Measurements from ENCODE around the gene B4GALNT1. TPM values are rescaled to one million over a fixed set of nuclear protein-coding genes. Genes with fewer than 3 reads are reported as not detected.
"Not testable (repeated sequence)": the region's sequence is repeated elsewhere in the genome, so short reads cannot be mapped to it uniquely, and the experiment has no call there.

The B4GALNT1 gene
- total RNA-seq: 0.14 and 0.69 TPM in 2 replicates

DNA sequence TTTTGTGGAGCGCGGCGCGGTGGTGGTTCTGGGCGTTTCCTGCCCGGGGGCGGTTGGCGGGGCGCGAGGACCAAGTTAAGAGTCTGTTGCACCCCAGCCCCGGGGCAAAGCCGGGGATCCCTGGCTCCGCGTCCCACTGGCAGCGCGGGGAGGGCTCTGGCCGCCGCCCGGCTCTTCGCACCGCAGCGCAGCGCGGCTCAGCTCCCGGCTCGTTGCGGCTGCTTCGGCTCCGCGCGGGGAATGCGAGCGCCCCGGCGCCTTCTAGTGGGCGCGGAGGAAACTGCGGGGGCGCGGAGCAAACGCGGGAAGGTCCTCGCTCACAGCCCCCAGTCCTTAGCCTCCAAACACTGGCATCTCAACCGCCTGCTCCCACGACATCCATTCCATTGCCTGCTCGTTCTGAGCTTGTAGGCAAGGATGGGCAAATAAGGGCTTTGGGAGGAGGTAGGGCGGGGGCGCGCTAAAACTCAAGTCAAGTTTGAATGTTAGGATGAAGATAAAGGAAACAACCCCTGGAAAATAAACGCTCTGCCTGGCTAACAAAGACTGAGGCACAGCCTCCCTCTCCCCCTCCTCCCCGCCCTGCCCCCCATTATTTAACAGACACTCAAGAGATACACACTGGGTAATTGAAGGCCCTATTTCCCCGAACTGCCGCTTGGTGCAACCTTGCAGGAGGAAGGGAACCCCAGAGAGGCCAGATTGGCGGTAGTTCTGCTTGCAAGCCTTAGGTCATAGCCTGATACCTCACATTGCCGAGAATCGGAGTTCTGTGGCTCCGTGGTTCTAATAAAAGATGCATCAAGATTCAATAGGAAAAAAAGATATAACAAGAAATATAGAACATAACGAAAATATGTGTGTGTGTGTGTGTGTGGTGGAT lies at the start of gene B4GALNT1:
TSS of gene B4GALNT1 (minus strand) at position 244 of the 883 bp plus-strand sequence. CDS start 1,069 bp downstream, outside the sequence.
- H3K4me3 ChIP-seq (ENCODE audit: low read depth, low read length): peak within 1 kb of the TSS; percentile 46
- no peak for DNase-seq (ENCODE audit: low read depth)
- peak; percentile 72 for TF ChIP-seq CTCF (conservative IDR thresholded peaks at IDR 0.05; ENCODE audit: low read depth, low read length)

- no peak overlapping the region for H3K4me3 ChIP-seq (ENCODE audit: low read depth, low read length)
- no peak for TF ChIP-seq CTCF (conservative IDR thresholded peaks at IDR 0.05; ENCODE audit: low read depth, low read length)
- DNase-seq (ENCODE audit: low read depth): no peak
Observed at GRCh38 chr12:57679697-57680096, 46.7 kb upstream of the B4GALNT1 start.

- DNase-seq (ENCODE audit: low read depth); H3K4me3 ChIP-seq (ENCODE audit: low read depth, low read length): not testable (repeated sequence)
Observed at GRCh38 chr12:57677947-57678346, 44.9 kb upstream of the B4GALNT1 start.

GRCh38 chr12:57674691-57675090 lies 41.7 kb upstream of the B4GALNT1 start:
- no peak overlapping the region for H3K4me3 ChIP-seq (ENCODE audit: low read depth, low read length)
- no peak for TF ChIP-seq CTCF (conservative IDR thresholded peaks at IDR 0.05; ENCODE audit: low read depth, low read length)
- DNase-seq (ENCODE audit: low read depth): no peak

- H3K4me3 ChIP-seq (ENCODE audit: low read depth, low read length): no peak overlapping the region
- no peak for DNase-seq (ENCODE audit: low read depth)
- TF ChIP-seq CTCF (conservative IDR thresholded peaks at IDR 0.05; ENCODE audit: low read depth, low read length): no peak
Observed at GRCh38 chr12:57672801-57673200, 39.8 kb upstream of the B4GALNT1 start.

GRCh38 chr12:57671811-57672210 lies 38.8 kb upstream of the B4GALNT1 start:
- H3K4me3 ChIP-seq (ENCODE audit: low read depth, low read length); DNase-seq (ENCODE audit: low read depth): not testable (repeated sequence)

DNA sequence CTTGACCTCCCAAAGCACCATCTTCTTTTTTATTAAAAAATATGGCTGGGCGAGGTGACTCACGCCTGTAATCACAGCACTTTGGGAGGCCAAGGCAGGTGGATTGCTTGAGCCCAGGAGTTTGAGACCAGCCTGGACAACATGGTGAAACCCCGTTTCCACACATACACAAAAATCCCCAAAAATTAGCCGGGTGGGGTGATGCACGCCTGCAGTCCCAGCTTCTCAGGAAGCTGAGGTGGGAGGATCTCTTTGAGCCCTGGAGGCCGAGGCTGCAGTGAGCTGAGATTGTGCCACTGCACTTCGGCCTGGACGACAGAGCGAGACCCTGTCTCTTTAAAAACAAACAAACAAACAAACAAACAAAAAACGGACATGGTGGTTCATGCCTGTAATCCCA lies 36.7 kb upstream of the B4GALNT1 start:
- DNase-seq (ENCODE audit: low read depth); H3K4me3 ChIP-seq (ENCODE audit: low read depth, low read length): not testable (repeated sequence)

DNA sequence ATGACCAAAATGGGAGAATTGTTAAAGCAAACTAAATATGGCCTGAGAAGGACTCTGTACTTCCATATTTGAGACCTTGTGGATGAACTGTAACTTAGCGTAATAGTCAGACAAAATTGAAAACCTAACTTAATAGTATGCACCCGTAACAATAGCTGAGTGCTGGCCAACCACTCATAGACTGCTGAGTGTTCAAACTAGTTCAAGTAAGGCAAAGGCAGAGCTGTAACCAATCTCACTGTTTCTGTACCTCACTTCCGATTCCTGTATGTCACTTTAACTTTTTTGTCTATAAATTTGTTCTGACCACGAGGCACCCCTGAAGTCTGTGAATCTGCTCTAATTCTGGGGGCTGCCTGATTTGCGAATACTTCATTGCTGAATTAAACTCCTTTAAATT lies 33.9 kb upstream of the B4GALNT1 start:
- no peak for TF ChIP-seq CTCF (conservative IDR thresholded peaks at IDR 0.05; ENCODE audit: low read depth, low read length)
- no peak for DNase-seq (ENCODE audit: low read depth)
- H3K4me3 ChIP-seq (ENCODE audit: low read depth, low read length): no peak overlapping the region

DNA sequence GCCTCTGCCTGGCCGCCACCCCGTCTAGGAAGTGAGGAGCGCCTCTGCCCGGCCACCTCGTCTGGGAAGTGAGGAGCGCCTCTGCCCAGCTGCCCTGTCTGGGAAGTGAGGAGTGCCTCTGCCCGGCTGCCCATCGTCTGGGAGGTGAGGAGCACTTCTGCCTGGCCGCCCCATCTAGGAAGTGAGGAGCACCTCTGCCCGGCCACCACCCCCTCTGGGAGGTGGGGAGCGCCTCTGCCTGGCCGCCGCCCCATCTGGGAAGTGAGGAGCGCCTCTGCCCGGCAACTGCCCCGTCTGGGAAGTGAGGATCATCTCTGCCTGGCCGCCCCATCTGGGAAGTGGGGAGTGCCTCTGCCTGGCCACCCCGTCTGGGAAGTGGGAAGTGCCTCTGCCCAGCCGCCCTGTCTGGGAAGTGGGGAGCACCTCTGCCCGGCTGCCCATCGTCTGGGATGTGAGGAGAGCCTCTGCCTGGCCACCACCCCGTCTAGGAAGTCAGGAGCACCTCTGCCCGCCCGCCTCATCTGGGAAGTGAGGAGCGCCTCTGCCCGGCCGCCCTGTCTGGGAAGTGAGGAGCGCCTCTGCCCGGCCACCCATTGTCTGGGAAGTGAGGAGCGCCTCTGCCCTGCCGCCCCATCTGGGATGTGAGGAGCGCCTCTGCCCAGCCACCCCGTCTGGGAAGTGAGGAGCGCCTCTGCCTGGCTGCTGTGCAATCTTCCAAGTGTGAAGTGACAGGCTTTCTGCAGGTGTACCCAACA lies 32.2 kb upstream of the B4GALNT1 start:
- H3K4me3 ChIP-seq (ENCODE audit: low read depth, low read length); DNase-seq (ENCODE audit: low read depth): not testable (repeated sequence)

Measured in epithelial cell of proximal tubule (primary cell).